GM12801 (cell line): ENCODE measurements around the gene GRK4.

Experiments
- TF ChIP-seq, protein P1 (sequence below): IDR thresholded peaks from one replicate; pipeline ENCODE4 v1.5.1; 2011; ENCODE audit warnings: control low read depth; ENCODE audit not compliant: insufficient read length; ENCODE audit errors: extremely low read depth

Gene GRK4

DNA sequence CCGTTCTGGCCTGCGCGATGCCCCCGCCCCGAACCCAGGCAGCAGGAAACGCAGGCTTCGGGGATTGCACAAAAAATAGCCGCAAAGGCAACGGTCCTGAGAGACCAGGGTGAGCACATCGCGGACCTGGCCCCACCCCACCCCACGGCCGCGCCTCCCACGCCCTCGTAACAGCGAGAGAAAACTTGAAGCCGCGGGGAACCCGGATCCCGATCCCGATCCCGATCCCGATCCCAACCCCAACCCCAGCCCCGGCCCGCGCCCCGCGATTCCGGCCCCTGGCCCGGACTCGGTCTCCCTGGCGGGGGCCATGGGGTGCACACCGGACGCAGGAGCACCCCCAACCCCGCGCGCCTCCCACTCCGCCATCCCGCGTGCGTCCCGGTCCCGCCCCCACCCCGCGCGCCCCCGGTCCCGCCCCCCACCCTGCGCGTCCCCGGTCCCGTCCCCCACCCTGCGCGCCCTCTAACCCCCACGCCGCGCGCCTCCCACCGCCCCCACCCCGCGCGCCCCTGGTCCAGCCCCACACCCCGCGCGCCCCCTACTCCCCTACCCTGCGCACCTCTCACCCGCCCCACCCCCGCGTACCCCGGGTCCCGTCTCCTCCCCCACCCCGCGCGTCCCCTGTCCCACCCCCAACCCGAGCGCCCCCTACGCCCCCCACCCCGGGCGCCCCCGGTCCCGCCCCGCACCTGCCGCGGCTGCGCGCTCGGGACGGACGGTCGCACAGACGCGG lies 29.1 kb upstream of the GRK4 start:
- TF ChIP-seq, protein P1, sequence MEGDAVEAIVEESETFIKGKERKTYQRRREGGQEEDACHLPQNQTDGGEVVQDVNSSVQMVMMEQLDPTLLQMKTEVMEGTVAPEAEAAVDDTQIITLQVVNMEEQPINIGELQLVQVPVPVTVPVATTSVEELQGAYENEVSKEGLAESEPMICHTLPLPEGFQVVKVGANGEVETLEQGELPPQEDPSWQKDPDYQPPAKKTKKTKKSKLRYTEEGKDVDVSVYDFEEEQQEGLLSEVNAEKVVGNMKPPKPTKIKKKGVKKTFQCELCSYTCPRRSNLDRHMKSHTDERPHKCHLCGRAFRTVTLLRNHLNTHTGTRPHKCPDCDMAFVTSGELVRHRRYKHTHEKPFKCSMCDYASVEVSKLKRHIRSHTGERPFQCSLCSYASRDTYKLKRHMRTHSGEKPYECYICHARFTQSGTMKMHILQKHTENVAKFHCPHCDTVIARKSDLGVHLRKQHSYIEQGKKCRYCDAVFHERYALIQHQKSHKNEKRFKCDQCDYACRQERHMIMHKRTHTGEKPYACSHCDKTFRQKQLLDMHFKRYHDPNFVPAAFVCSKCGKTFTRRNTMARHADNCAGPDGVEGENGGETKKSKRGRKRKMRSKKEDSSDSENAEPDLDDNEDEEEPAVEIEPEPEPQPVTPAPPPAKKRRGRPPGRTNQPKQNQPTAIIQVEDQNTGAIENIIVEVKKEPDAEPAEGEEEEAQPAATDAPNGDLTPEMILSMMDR: no peak

DNA sequence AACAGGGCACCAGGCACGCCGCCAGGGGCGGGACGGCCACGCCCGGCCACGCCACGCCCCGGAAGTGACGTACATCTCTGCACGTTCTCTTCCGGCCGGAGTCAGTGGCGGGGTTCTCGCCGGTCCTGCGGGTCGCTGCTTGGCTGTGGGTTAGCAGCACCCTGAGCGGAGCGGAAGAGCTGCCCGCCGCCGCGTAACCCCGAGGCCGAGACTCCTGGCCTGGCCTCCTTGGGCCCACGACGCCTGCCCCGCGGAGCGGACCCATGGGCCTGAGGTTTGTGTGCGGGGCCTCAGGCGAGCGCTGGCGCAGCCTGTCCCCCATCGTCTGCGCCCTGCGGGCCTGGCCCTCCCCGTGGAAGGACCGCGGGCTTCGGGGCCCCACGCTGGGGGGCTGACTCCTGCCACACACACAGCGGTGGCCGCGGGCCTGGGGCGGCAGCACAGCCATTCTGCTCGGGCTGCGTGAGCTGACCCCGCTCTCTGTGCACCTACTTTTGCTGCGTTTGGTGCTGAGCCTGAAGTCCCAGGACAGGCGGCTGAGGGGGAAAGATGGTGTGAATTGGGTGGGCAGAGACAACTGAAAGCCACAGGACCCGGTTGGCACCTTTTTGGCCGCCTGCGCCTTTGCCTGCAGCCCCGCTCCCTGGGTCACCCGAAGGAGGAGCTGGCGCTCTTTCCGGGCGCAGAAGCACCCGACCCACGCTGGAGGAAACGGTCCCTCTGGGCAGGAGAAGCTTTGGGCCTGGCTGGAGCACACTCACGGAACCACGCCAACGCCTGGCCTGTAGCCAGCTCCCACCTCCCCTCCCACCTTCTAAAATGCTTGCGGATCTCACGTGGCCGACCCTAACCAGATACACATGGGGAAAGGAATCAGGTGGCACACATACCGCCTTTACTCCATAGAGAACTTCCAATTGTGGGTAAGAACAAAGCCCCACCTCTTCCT lies 28.3 kb upstream of the GRK4 start:
- TF ChIP-seq, protein P1: no peak

DNA sequence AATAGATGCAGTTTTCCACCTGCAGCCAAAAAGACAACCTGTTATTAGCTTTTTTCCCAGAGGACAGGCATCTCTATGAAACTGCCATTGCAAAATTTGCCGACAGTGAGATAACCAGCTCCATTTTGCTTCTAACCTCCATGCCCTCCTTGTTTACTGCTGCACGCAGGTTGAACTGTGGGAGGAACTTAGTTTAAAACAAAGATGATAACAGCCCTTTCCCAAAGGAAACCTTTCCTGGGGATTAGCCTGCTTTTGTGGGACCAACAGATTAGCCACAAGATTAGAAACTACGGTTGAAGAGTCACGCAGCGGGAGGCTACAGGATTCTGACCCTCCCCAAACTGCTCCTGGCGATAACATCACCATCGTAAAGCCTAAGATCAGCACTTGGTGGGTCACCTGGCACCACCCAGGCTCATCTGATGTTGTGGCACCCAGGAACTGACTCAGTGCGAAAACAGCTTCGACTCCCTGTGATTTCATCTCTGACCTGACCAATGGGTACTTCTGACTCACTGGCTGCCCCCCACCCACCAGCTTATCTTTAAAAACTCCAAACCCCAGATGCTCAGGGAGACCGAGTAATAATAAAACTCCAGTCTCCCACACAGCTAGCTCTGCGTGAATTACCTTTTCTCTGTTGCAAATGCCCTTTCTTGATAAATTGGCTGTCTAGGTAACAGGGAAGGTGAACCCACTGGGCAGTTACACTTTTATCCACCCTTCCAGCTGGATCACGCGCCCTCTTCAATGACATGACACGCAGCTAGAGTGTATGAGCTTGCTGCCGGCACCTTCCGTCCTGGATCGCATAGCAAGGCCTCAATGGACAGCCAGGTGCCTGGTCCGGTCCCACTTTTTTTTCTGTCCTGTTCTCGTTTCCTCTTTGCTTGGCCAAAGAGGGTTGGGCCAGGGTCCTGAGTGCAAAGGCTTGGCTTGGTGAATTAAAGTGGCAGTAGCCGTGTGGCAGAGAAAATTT lies 27.3 kb upstream of the GRK4 start:
- TF ChIP-seq, protein P1: no peak

DNA sequence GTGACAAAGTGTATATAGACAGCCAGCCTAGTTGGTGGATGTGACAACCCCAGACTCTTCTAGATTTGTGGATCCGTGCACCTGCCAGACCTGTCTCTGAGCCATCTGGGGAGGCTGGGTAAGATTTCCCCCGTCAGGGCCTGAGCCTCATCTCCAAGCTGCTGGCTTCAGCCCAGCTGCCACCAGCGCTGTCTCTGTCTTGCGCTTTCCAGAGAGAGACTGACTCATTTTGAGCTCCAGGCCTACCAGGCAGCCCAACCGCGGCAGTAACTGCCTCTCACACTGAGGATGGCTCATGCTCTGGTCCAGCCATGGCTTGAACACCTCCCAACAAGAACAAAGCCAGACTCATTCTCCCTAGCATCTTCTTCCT lies 26.6 kb upstream of the GRK4 start:
- TF ChIP-seq, protein P1: no peak

DNA sequence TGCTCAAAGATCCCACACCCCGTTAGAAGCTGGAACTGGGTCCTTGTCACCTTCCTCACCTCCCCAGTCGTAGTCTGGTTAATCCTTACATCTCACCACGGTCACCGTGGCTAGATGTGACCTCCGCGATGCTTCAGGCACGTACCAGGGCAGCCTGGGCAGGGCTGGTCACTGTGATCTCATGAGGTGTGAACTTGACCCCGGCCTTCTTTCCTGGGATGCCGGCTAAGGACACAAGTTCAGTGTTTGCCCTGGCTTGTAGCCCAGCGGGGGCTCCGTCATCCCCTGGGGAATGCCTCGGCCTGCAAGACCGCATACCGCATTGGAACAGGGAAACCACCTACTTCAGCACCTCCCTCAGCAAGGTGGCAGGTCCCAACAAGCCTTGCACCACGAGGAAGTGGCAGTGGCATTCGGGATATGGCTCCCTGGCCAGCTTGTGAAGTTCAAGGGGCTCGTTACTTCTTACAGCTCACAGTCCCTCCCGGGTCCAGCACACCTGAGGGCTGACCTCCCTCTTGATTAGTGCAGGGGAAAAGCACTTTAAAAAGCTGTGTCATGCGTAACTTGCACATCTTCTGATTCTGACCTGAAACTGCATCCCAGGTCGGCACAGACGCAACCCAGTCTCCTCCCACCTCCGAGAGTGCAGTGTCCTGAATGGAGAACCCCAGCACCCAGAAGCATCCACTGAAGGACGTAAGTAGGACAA lies 26.1 kb upstream of the GRK4 start:
- TF ChIP-seq, protein P1: no peak

DNA sequence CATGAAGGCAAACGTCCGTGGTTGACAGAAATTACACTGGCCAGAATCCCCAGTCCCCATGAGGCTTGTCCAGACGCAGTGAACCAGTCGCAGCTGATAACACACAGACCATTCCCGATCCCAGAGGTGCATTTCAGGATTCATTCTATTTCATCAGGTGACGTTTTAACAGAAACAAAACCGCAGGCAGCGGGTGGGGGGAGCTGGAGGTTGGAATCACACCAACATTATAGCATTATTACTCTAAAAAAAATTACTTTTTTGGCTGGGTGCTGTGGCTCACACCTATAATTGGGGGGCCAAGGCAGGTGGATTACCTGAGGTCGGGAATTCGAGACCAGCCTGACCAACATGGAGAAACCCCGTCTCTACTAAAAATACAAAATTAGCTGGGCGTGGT lies 25.4 kb upstream of the GRK4 start:
- TF ChIP-seq, protein P1: no peak
